NCI-H748 (cell line): ENCODE data around the gene CREBZF.
"Not testable (repeated sequence)": the region's sequence is repeated elsewhere in the genome, so short reads cannot be mapped to it uniquely, and the experiment has no call there.

Source experiments
- DNase-seq: peaks from one replicate; lab custom pipeline; 2025; ENCODE audit not compliant: unreplicated experiment; lab: John Stamatoyannopoulos, UW

The CREBZF gene

DNA sequence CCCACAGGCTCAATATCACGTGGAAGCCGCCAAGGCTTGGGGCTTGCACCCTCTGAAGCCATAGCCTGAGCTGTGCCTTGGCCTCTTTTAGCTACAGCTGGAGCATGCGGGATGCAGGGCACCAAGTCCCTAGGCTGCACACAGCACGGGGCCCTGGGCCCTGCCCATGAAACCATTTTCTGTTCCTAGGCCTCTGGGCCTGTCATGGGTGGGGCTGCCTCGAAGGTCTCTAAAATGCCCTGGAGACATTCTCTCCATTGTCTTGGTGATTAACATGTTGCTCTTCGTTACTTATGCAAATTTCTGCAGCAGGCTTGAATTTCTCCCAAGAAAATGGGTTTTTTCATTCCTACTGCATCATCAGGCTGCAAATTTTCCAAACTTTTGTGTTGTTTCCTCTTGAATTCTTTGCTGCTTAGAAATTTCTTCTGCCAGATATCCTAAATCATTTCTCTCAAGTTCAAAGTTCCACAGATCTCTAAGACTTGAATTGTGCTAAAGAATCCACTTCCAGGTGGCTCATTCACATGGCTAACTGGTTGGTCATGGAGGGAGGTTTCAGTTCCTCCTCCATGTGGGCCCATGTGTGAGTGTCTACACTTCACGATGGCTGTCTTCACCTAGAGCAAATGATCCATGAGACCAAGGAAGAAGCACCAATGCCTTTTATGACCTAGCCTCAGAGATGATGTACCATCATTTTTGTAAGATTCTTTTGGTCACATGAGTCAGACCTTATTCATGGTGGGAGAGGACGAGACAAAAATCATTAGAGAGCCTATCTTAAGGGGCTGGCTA is 7.4 kb upstream of the CREBZF start:
- no peak for DNase-seq

GRCh38 chr11:85670949-85671663 is 6.2 kb upstream of the CREBZF start:
- not testable (repeated sequence) for DNase-seq

DNA sequence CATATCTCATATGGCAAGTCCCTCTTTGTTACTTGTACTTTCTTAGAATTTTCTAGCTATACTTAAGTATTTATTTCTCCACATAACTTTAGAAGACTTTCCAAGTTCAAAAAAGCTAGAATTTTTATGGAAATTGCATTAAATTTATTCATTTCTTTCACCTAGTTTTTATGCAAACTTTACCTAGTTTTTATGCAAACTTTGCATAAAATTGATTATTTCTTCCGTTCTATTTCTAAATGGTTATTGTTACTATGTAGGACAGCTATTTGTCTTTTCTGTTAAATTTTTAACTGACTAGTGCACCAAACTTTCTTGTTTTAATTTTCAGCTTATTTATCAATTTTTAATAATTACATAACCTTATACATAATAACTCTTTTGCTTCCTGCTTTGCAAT is 3.2 kb upstream of the CREBZF start:
- no peak for DNase-seq

DNA sequence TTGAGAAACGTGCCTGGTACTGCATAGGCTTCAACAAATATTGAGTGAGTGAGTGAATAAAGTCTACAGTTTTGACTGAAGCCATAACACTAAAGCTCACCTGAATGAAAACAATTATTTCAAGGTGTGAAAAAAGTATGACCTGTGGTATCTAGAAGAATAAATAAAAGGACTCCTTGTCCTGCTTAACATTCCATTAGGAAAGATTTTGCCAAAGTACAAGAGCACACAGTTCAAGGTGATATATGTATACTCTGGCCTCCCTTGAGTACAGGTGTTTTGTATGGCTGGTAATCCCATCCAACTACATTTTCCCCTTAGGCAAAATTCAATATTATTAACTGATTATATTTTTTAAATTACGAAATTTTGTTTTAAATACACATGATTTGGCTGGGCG is 1.8 kb upstream of the CREBZF start:
- DNase-seq: no peak

- no peak for DNase-seq
These were observed 804 bp upstream of the CREBZF start for GRCh38 chr11:85665733-85666132.

- DNase-seq: peak; percentile 72
These were observed 945 bp downstream of the CREBZF start for GRCh38 chr11:85663753-85664614.

- DNase-seq: peak; percentile 8
These were observed 1.7 kb downstream of the CREBZF start for GRCh38 chr11:85663080-85663752.

DNA sequence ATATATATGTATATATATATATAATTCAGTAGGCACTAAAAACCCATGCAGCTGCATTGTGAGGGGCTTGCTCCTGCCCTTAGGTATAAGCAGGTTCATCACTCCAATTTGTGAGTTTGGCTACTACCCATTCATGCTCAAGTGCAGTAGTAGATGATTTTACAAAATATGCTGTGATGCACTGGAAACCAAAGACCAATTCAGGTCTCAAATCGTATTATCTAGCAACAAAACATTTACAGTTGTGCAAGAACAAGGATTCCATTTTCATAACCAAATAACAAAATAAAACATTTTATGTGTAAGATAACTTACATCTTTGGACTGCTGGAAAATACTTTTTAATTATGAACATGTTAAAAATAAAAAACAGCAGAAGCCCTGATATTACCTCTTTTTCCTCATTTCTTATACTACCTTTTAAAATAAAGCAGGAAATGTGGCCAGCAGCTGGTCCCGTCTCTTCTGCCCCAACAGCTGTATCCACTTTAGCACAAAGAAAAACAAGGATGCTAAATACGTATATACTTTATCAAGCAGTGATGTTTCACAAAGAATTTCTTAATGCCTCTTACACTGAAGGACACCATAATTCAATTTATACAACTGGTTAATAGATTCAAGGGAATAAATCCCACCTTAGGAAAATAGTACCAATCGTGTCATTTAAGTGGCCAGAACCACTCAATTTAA is 2.8 kb downstream of the CREBZF start:
- DNase-seq: no peak

DNA sequence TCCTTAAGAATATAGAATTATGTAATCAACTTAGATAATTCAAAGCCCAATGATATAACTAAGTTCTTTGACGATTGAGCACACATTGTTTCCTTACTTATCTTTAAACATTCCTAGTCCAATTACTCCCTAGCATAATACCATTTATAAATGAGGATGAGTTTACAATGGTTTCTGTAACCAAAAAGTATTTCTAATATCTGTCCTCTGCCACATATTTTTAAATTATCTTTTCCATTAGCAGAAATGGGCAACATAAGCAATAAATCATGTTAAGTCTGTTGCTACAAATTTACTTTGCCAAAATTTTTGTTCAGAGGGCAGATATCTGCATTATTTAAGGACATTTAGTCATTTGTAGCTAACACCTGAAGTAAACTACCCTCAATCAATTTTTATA is 6.7 kb downstream of the CREBZF start:
- DNase-seq: no peak

GRCh38 chr11:85656777-85657176 is 8.2 kb downstream of the CREBZF start:
- DNase-seq: no peak

DNA sequence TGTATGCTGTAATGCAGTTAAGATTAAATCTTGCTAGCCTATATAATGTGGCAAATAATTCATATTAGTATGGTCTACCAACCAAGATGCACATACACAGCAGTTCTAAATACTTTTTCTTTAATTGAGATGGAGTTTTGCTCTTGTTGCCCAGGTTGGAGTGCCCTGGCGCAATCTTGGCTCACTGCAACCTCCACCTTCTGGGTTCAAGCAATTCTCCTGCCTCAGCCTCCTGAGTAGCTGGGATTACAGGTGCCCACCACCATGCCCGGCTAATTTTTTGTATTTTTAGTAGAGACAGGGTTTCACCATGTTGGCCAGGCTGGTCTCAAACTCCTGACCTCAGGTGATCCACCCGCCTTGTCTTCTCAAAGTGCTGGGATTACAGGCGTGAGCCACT is 10.6 kb downstream of the CREBZF start:
- not testable (repeated sequence) for DNase-seq

- DNase-seq: no peak
These were observed 12.0 kb downstream of the CREBZF start for GRCh38 chr11:85652786-85653447.

DNA sequence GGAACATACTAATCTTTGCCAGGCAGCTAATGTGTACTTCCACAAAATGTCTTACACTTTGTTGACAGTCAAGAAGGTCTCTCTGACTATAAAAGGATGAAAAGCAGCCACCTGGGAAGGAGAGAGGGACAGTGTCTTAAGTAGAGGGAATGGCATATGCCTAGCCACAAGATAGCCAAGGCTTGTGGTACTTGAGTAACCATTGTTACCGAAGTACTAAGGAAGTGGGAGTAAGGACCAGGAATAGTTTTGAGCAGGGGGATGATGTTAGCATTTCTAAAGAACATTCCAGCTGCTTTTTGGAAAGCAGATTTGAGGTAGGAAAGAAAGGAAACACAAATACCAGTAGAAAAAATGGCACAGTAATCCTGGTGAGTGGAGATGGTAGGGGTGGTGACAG is 13.8 kb downstream of the CREBZF start:
- DNase-seq: no peak

- DNase-seq: peak; percentile 89
These were observed 17.2 kb downstream of the CREBZF start, which contains the start of gene TMEM126A for GRCh38 chr11:85647604-85648299. TSS of gene TMEM126A (plus strand) at chr11:85647967. CDS start at chr11:85650256, 2,289 bp downstream.

GRCh38 chr11:85647078-85647477 is 17.9 kb downstream of the CREBZF start:
- no peak for DNase-seq

GRCh38 chr11:85643191-85643614 is 21.7 kb downstream of the CREBZF start:
- no peak for DNase-seq

- no peak for DNase-seq
These were observed 30.2 kb downstream of the CREBZF start for GRCh38 chr11:85634747-85635146.

DNA sequence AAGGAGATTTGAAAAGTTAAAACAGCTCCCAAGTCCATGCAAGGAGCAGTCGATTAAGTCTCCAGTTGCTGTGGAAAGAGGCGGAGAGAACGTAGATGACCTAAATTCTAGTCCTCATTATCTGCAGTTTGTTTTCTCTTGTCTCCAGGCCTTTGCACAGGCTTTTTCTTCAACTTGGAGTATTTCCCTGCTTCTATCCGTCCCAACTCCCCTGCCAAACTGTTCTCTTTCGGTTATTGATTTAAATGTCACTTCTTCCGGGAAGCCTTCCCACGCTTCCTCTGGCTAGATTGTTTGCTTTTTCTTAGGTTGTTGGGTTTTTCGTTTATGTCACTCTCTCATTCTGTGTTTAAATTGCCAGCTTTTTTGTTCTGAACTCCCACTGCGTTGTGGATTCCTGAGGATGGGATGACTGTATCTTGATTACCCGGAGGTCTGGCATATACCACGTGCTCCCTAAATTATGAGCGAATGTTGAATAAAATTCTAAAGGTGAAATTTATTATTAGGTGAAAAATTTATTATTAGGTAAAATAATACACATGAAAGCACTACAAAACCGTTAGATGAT is 36.1 kb downstream of the CREBZF start:
- peak; percentile 40 for DNase-seq
